CD4-positive, alpha-beta T cell (primary cell): ENCODE measurements around the gene NTM. TPM values are rescaled to one million over a fixed set of nuclear protein-coding genes. Genes with fewer than 3 reads are reported as not detected.

Experiments
- ATAC-seq: fragments of 200-7000 bp; cut with Tn5 transposase; one replicate; pipeline ENCODE4 v1.10.0; 2022; ENCODE audit warnings: mild to moderate bottlenecking; ENCODE audit not compliant: poor library complexity
- CTCF ChIA-PET: fragments of 350-600 bp; sonication (Branson Sonifier 250); formaldehyde crosslinking; loops from one replicate; lab custom pipeline; 2021; ENCODE audit warnings: antibody characterized with exemption, inconsistent platforms; lab: Charles Lee
- POLR2A ChIA-PET: fragments of 350-600 bp; sonication (Branson Sonifier 250); formaldehyde crosslinking; loops from one replicate; lab custom pipeline; 2021; ENCODE audit warnings: antibody characterized with exemption, inconsistent platforms; lab: Charles Lee
- DNase-seq, 14 experiments: peaks; one replicate each; pipeline ENCODE4 v3.0.0-alpha.2; 2013 to 2020; ENCODE audit warnings: mixed read lengths in 2 of 14
- H3K27ac ChIP-seq, 2 donors: one replicate each; pipeline versions ENCODE4 v1.5.1 to v1.7.0; 2013; ENCODE audit warnings: low read length in 2 of 2, low read depth in 1 of 2, mild to moderate bottlenecking in 1 of 2
- H3K27me3 ChIP-seq, 2 experiments: 1 replicate in 1 of 2; 2 replicates in 1 of 2; pipeline versions ENCODE4 v1.6.1 to v1.7.0; 2013; ENCODE audit warnings: low read length in 2 of 2, control low read depth in 1 of 2, mild to moderate bottlenecking in 1 of 2, moderate library complexity in 1 of 2; ENCODE audit not compliant: insufficient read depth in 2 of 2, control insufficient read depth in 1 of 2
- H3K36me3 ChIP-seq: one replicate; pipeline ENCODE4 v1.6.1; 2013; ENCODE audit warnings: low read length, control low read depth; ENCODE audit not compliant: insufficient read depth
- H3K4me1 ChIP-seq: one replicate; pipeline ENCODE4 v1.6.1; 2013; ENCODE audit warnings: low read length, control low read depth; ENCODE audit not compliant: insufficient read depth
- H3K4me3 ChIP-seq: one replicate; pipeline ENCODE4 v1.5.1; 2013; ENCODE audit warnings: mild to moderate bottlenecking, low read length, moderate library complexity
- H3K9me3 ChIP-seq, 2 experiments: 1 replicate in 1 of 2; 2 replicates in 1 of 2; pipeline versions ENCODE4 v1.6.1 to v1.7.0; 2013; ENCODE audit warnings: low read length in 2 of 2, mild to moderate bottlenecking in 2 of 2, control low read depth in 1 of 2, moderate library complexity in 1 of 2; ENCODE audit not compliant: control insufficient read depth in 1 of 2, insufficient read depth in 1 of 2
- H3K27ac Mint-ChIP-seq: one replicate; pipeline ENCODE4 v1.8.0; 2020; ENCODE audit warnings: mixed read lengths
- H3K27me3 Mint-ChIP-seq: one replicate; pipeline ENCODE4 v1.8.0; 2021; ENCODE audit warnings: mixed read lengths
- H3K36me3 Mint-ChIP-seq: one replicate; pipeline ENCODE4 v1.8.0; 2021; ENCODE audit warnings: low read depth, mixed read lengths
- H3K4me1 Mint-ChIP-seq: one replicate; pipeline ENCODE4 v1.8.0; 2021; ENCODE audit warnings: low read depth, mixed read lengths
- H3K4me3 Mint-ChIP-seq: one replicate; pipeline ENCODE4 v1.8.0; 2020; ENCODE audit warnings: mild to moderate bottlenecking, mixed read lengths
- H3K9me3 Mint-ChIP-seq: one replicate; pipeline ENCODE4 v1.8.0; 2020; ENCODE audit warnings: mixed read lengths
- CTCF ChIP-seq: fragments of 200-600 bp; IDR thresholded peaks from one replicate; pipeline ENCODE4 v1.8.0; 2022; ENCODE audit warnings: antibody characterized with exemption, mild to moderate bottlenecking
- intact Hi-C, 2 experiments: fragments of 100-400 bp; cut with DNase I in 1 of 2; cut with micrococcal nuclease in 1 of 2; formaldehyde crosslinking; loops; one replicate each; pipeline versions ENCODE4 v1.15.1 to v1.9.0; 2023 to 2025; cut with DNase I, micrococcal nuclease
- total RNA-seq, 174 experiments: library from RNA in 2 of 174; stranded (reverse) in 2 of 174; gene quantifications; one replicate each; pipeline ENCODE4 v1.2.3 and lab custom pipeline; 2021 to 2026

The NTM gene
- total RNA-seq, 2 experiments from 2014 or later = not detected

GRCh38 chr11:132099692-132100091 is 729.3 kb downstream of the NTM start:
- ATAC-seq = no peak
- DNase-seq = peak in 1 of 14 experiments; percentile 3
- intact Hi-C loops = no loop called here
- POLR2A ChIA-PET = no interaction called here
- TF ChIP-seq CTCF = no peak
- H3K4me3 ChIP-seq = no peak overlapping the region
- H3K27ac ChIP-seq = no peak overlapping the region
- Mint-ChIP-seq H3K36me3 (no peaks in the 10 kb centered on the region), H3K4me3 (no peak overlapping the region), H3K9me3 (no peaks in the 10 kb centered on the region), H3K27me3 (no peaks in the 10 kb centered on the region), H3K4me1 (no peaks in the 10 kb centered on the region), H3K27ac (no peak overlapping the region)
- CTCF ChIA-PET = no interaction called here
- H3K4me1 ChIP-seq = peaks cover 5% of the 10 kb centered on the region
- H3K27me3 ChIP-seq = no peaks in the 10 kb centered on the region
- no peaks in the 10 kb centered on the region for H3K36me3 ChIP-seq
- peaks cover 0 to 8% of the 10 kb centered on the region in 2 experiments for H3K9me3 ChIP-seq

- Histone ChIP-seq H3K9me3 (peaks cover 0 to 5% of the 10 kb centered on the region in 2 experiments), H3K27ac (no peak overlapping the region), H3K27me3 (no peaks in the 10 kb centered on the region), H3K36me3 (no peaks in the 10 kb centered on the region), H3K4me3 (no peak overlapping the region), H3K4me1 (no peaks in the 10 kb centered on the region)
- ChIA-PET POLR2A (no interaction called here), CTCF (interaction anchor here (0.6 kb wide), 1 partner anchor 10 kb away, joined by 8 read pairs; no protein-coding TSS in a partner anchor)
- no peaks in the 10 kb centered on the region for H3K36me3 Mint-ChIP-seq
- no peaks in the 10 kb centered on the region for H3K9me3 Mint-ChIP-seq
- no peak for ATAC-seq
- intact Hi-C loops = no loop called here
- no peak overlapping the region for H3K27ac Mint-ChIP-seq
- no peak for DNase-seq
- no peaks in the 10 kb centered on the region for H3K27me3 Mint-ChIP-seq
- TF ChIP-seq CTCF = no peak
- H3K4me1 Mint-ChIP-seq = no peaks in the 10 kb centered on the region
- no peak overlapping the region for H3K4me3 Mint-ChIP-seq
These were observed 730.2 kb downstream of the NTM start for GRCh38 chr11:132100583-132100982.

- intact Hi-C loops = no loop called here
- Histone ChIP-seq H3K4me1 (no peaks in the 10 kb centered on the region), H3K27me3 (no peaks in the 10 kb centered on the region), H3K9me3 (peaks cover 0 to 5% of the 10 kb centered on the region in 2 experiments), H3K4me3 (no peak overlapping the region), H3K36me3 (no peaks in the 10 kb centered on the region), H3K27ac (no peak overlapping the region)
- Mint-ChIP-seq H3K9me3 (no peaks in the 10 kb centered on the region), H3K36me3 (no peaks in the 10 kb centered on the region), H3K4me3 (no peak overlapping the region), H3K27me3 (no peaks in the 10 kb centered on the region), H3K27ac (no peak overlapping the region), H3K4me1 (no peaks in the 10 kb centered on the region)
- no peak for ATAC-seq
- CTCF ChIA-PET = no interaction called here
- POLR2A ChIA-PET = no interaction called here
- no peak for TF ChIP-seq CTCF
- no peak for DNase-seq
These were observed 731.5 kb downstream of the NTM start for GRCh38 chr11:132101881-132102280.
